Breast epithelium (tissue), 4 donors: ENCODE data around the gene ZSCAN5A. TPM values are rescaled to one million over a fixed set of nuclear protein-coding genes. Genes with fewer than 3 reads are reported as not detected.

Experiments used
- DNase-seq, 2 donors: peaks; one replicate each; pipeline ENCODE4 v3.0.0-alpha.2; 2019; ENCODE audit warnings: low spot score in 2 of 2
- H3K27ac ChIP-seq, 2 donors: fragments of 200-600 bp; sonication (generic) in 1 of 2; one replicate each; pipeline ENCODE4 v1.5.1; 2016 to 2019; ENCODE audit warnings: mild to moderate bottlenecking in 1 of 2
- H3K27me3 ChIP-seq, 2 donors: fragments of 200-600 bp; sonication (generic) in 1 of 2; one replicate each; pipeline versions ENCODE4 v1.5.1 to v1.6.0; 2017 to 2019; ENCODE audit warnings: control low read depth in 1 of 2, mild to moderate bottlenecking in 1 of 2
- H3K36me3 ChIP-seq: fragments of 200-600 bp; one replicate; pipeline ENCODE4 v1.5.1; 2019
- H3K4me1 ChIP-seq, 2 donors: fragments of 200-600 bp; sonication (generic); one replicate each; pipeline ENCODE4 v1.5.1; 2016 to 2019; ENCODE audit warnings: control low read depth in 1 of 2
- H3K4me3 ChIP-seq, 3 donors: fragments of 200-600 bp; sonication (generic); 1 replicate in 2 of 3; 2 replicates in 1 of 3; pipeline ENCODE4 v1.5.1; 2016 to 2019; ENCODE audit warnings: mild to moderate bottlenecking in 3 of 3, moderate library complexity in 2 of 3
- H3K9me3 ChIP-seq, 2 donors: fragments of 200-600 bp; sonication (generic) in 1 of 2; one replicate each; pipeline ENCODE4 v1.5.1; 2016 to 2019; ENCODE audit warnings: control low read depth in 1 of 2
- CTCF ChIP-seq, 3 donors: fragments of 450-650 bp; IDR thresholded peaks; one replicate each; pipeline ENCODE4 v1.5.1; 2016 to 2017; ENCODE audit warnings: antibody characterized with exemption in 3 of 3, mild to moderate bottlenecking in 3 of 3, moderate library complexity in 3 of 3
- POLR2A ChIP-seq: fragments of 450-650 bp; IDR thresholded peaks from one replicate; pipeline ENCODE4 v1.6.1; 2016; ENCODE audit warnings: antibody characterized with exemption, mild to moderate bottlenecking, moderate library complexity
- POLR2AphosphoS5 ChIP-seq, 3 donors: sonication (generic); formaldehyde crosslinking; IDR thresholded peaks; one replicate each; pipeline ENCODE4 v1.6.1; 2017; ENCODE audit warnings: antibody characterized with exemption in 3 of 3
- intact Hi-C: fragments of 100-400 bp; cut with DNase I; formaldehyde crosslinking; loops from one replicate; pipeline ENCODE4 v1.15.1; 2023; ENCODE audit warnings: low total_unique reads
- total RNA-seq, 3 donors: library from RNA; depleted of rRNA; stranded (reverse); fragments of >200 nt; gene quantifications; one replicate each; pipeline ENCODE4 v1.1.0, GENCODE V29; 2016

Gene ZSCAN5A
- total RNA-seq, 3 donors from 2014 or later = 6.2 to 13.3 (median 12.5) TPM

- peaks cover 17 to 28% of the 10 kb centered on the region in 2 donors for H3K9me3 ChIP-seq
- TF ChIP-seq CTCF (IDR thresholded peaks at IDR 0.05) (peak in 2 of 3 donors; percentile 37 to 40), POLR2AphosphoS5 (IDR thresholded peaks at IDR 0.05) (no peak)
- intact Hi-C loops = no loop called here
- DNase-seq = no peak
- no peaks in the 10 kb centered on the region for H3K27me3 ChIP-seq
- H3K4me1 ChIP-seq = no peaks in the 10 kb centered on the region
- H3K4me3 ChIP-seq = no peak overlapping the region
- H3K36me3 ChIP-seq = no peaks in the 10 kb centered on the region
- no peak overlapping the region for H3K27ac ChIP-seq
These were observed 18.9 kb upstream of the ZSCAN5A start for GRCh38 chr19:56333506-56333905.

- H3K27ac ChIP-seq = no peak overlapping the region
- no peaks in the 10 kb centered on the region for H3K36me3 ChIP-seq
- no peak for DNase-seq
- TF ChIP-seq POLR2AphosphoS5 (IDR thresholded peaks at IDR 0.05) (no peak), POLR2A (no peak)
- H3K27me3 ChIP-seq = no peaks in the 10 kb centered on the region
- peaks cover 11 to 27% of the 10 kb centered on the region in 2 donors for H3K9me3 ChIP-seq
- intact Hi-C loops = no loop called here
- H3K4me3 ChIP-seq = no peak overlapping the region
- H3K4me1 ChIP-seq = no peaks in the 10 kb centered on the region
These were observed 18.1 kb upstream of the ZSCAN5A start for GRCh38 chr19:56332695-56333094.

- no peak for TF ChIP-seq POLR2AphosphoS5 (IDR thresholded peaks at IDR 0.05)
- no peak for TF ChIP-seq CTCF (IDR thresholded peaks at IDR 0.05)
- no peak for TF ChIP-seq POLR2A
- no peak overlapping the region for H3K27ac ChIP-seq
- H3K9me3 ChIP-seq = peaks cover 0 to 7% of the 10 kb centered on the region in 2 donors
- no peak overlapping the region for H3K4me3 ChIP-seq
- H3K36me3 ChIP-seq = no peaks in the 10 kb centered on the region
- H3K4me1 ChIP-seq = no peaks in the 10 kb centered on the region
- intact Hi-C loops = no loop called here
- DNase-seq = no peak
- no peaks in the 10 kb centered on the region for H3K27me3 ChIP-seq
These were observed 9.8 kb upstream of the ZSCAN5A start for GRCh38 chr19:56324436-56324835.

GRCh38 chr19:56321989-56322440 is 7.4 kb upstream of the ZSCAN5A start:
- no peak overlapping the region for H3K27ac ChIP-seq
- intact Hi-C loops = no loop called here
- TF ChIP-seq CTCF (IDR thresholded peaks at IDR 0.05) (no peak), POLR2AphosphoS5 (IDR thresholded peaks at IDR 0.05) (no peak), POLR2A (no peak)
- H3K36me3 ChIP-seq = no peaks in the 10 kb centered on the region
- no peaks in the 10 kb centered on the region for H3K27me3 ChIP-seq
- H3K4me1 ChIP-seq = no peaks in the 10 kb centered on the region
- H3K4me3 ChIP-seq = no peak overlapping the region
- no peaks in the 10 kb centered on the region for H3K9me3 ChIP-seq
- DNase-seq = no peak

- Histone ChIP-seq H3K4me1 (no peaks in the 10 kb centered on the region), H3K9me3 (no peaks in the 10 kb centered on the region), H3K27ac (no peak overlapping the region), H3K4me3 (no peak overlapping the region), H3K27me3 (no peaks in the 10 kb centered on the region), H3K36me3 (no peaks in the 10 kb centered on the region)
- TF ChIP-seq POLR2AphosphoS5 (IDR thresholded peaks at IDR 0.05) (no peak), POLR2A (no peak), CTCF (IDR thresholded peaks at IDR 0.05) (no peak)
- intact Hi-C loops = no loop called here
- no peak for DNase-seq
These were observed 6.8 kb upstream of the ZSCAN5A start for GRCh38 chr19:56321254-56321988.
